GM23248 (cell line): ENCODE data around the gene VIPR2.

Source experiments
- EZH2 ChIP-seq: fragments of 200-600 bp; sonication (generic); IDR thresholded peaks from 2 replicates; pipeline ENCODE4 v1.6.1; 2018; ENCODE audit warnings: antibody characterized with exemption, mild to moderate bottlenecking; ENCODE audit not compliant: insufficient read depth, poor library complexity, severe bottlenecking
- EZH2phosphoT487 ChIP-seq: fragments of 200-600 bp; sonication (generic); IDR thresholded peaks from 2 replicates; pipeline ENCODE4 v1.6.1; 2018; ENCODE audit warnings: antibody characterized with exemption, moderate library complexity, mild to moderate bottlenecking, low read depth; ENCODE audit not compliant: insufficient read depth

DNA sequence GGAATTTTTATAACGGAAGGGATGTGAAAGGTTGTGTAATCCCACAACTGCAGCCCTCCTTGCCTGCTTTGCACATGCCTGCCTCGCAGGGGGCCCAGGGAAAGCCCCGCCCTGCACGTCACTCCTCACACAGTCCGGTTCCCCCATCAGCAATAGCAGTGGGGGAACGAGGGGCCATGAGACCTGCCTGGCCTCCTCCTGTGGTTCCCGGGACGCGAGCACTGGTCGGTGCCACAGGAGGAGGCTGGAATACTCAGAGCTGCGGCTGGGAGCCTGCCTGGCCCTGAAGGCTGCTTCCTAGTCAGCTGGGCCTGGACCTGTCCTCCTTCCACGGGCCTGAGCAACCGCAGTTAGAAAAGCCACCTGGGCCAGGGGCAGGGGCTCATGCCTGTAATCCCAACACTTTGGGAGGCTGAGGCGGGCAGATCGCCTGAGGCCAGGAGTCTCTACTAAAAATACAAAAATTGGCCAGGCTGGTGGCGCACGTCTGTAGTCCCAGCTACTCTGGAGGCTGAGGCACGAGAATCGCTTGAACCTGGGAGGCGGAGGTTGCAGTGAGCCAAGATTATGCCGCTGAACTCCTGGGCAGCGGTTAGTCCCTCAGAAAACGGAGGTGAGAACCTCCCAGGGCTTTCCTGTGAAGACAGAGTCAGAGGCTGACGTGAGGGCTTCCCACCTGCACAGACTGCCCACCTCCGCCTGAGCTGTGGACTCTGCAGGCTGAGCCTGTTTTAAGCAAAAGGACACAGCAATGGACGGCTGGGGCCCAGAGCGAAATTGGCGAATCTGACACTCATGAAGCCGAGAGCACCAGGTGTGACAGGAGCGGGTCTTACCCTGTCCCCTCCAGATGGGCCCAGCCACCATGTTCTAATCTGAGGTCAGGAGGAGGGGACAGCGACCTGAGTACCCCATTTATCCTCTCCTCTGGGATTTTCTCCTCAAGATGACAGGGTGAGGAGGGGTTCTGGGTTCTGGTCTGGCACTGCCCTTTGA lies 52.9 kb downstream of the VIPR2 start:
- no peak for TF ChIP-seq EZH2
- TF ChIP-seq EZH2phosphoT487, result no peak
